GM11168 (cell line): ENCODE data around the gene PEX5L.

Experiments used
- in situ Hi-C: fragments of 300-500 bp; cut with MboI; formaldehyde crosslinking; loops from one replicate; pipeline ENCODE4 v1.12.0; 2022; ENCODE audit warnings: low sequenced_read_pairs; ENCODE audit not compliant: unreplicated experiment

PEX5L gene

GRCh38 chr3:179860275-179861107, 176.2 kb downstream of the PEX5L start:
- in situ Hi-C loops, result no loop called here

DNA sequence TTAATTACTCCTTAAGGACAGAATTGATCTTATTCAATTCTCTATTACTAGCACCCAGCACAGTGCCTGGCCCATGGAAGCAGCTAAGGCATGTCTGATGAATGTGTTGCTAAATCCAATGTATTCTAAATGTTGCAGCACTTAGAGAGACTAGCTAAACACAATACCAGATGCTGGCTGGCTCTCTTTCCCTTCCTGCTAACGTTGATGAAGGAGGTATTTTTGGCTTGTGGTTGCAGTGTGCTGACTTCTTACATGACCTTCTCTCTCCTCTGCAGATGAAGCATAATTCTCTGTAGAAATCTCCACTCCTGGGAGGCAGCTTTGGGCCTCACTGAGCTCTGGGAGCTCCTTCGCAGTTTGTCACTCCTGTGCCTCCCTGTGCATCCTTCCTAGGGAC, 183.6 kb downstream of the PEX5L start:
- in situ Hi-C loops, result no loop called here

- in situ Hi-C loops, result no loop called here
Measured at GRCh38 chr3:179852142-179852905, 184.4 kb downstream of the PEX5L start.

- in situ Hi-C loops, result no loop called here
Measured at GRCh38 chr3:179848711-179849110, 188.0 kb downstream of the PEX5L start.

GRCh38 chr3:179842061-179842460, 194.7 kb downstream of the PEX5L start:
- in situ Hi-C loops, result no loop called here

DNA sequence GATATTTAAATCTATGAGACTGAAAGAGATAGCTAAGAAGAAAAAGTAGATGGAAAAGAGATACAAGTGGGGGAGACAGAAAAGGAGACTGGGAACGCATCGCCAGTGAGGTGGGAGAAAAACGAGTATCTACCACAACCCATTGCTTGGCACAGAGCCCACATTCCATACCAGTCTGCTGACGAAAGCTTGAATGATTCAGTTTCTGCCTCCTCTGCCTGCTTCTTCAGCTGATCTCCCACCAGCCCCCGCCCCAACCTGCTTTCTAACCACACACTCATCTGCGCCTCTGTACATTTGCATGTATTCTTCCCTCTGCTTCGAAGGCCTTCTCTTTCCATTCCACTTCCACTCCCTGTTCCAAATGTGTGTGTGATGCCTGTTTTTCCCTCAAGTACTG, 195.8 kb downstream of the PEX5L start:
- in situ Hi-C loops, result no loop called here

DNA sequence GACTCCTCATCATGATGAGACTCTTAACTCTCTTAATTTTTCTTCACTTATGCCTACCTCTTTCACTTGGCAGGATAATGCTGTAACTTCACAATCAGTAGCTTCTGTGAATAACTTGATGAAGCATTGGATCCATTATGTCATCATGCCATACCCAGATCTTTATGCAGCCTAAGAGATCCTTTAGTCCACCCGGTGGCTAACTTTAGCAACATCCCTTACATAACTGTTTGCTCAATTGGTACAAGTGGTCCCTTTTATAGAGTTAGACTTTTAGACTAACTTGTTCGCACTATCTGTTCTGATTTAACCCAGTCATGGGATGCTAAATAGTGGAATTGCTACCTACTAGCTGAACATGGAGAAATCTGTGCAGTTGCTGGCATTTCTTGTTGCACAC, 199.4 kb downstream of the PEX5L start:
- in situ Hi-C loops, result no loop called here

- in situ Hi-C loops, result no loop called here
Measured at GRCh38 chr3:179833294-179833693, 203.4 kb downstream of the PEX5L start.

DNA sequence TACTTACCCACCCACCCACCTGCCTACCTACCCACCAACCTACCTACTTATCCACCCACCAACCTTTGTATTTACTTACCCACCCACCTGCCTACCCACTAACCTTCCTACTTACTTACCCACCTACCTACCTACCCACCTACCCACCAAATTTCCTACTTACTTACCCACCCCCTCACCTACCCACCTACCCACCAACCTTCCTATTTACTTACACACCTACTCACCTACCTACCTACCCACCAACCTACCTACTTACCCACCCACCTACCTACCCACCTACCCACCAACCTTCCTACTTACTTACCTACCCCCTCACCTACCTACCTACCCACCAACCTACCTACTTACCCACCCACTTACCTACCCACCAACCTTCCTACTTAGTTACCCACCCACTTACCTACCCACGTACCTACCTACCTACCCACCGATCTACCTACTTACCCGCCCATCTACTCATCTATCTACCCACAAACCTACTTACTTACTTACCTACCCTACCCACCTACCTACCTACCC, 204.3 kb downstream of the PEX5L start:
- in situ Hi-C loops, result no loop called here

DNA sequence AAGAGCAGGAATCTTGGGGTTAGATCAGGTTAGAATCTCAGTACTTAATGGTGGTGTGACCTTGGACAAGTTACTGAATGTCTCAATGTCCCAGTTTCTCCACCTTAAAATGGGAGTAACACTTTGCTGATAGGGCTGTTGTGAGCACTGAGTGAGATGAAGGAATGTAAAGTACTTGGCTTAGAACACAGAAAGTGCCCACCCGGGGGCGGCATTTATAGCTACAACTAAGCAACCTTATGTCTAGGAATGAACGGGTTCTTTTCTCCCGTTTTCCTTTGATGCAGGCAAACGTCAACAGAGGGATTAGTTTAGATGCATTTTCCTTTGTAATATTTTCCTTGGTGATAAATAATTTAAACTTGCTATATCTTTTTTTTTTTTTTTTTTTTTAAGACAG, 207.3 kb downstream of the PEX5L start:
- in situ Hi-C loops, result no loop called here

GRCh38 chr3:179828738-179829137, 208.0 kb downstream of the PEX5L start:
- in situ Hi-C loops, result no loop called here

- in situ Hi-C loops, result no loop called here
Measured at GRCh38 chr3:179826247-179826637, 210.5 kb downstream of the PEX5L start.

- in situ Hi-C loops, result no loop called here
Measured at GRCh38 chr3:179825527-179826246, 211.1 kb downstream of the PEX5L start.

DNA sequence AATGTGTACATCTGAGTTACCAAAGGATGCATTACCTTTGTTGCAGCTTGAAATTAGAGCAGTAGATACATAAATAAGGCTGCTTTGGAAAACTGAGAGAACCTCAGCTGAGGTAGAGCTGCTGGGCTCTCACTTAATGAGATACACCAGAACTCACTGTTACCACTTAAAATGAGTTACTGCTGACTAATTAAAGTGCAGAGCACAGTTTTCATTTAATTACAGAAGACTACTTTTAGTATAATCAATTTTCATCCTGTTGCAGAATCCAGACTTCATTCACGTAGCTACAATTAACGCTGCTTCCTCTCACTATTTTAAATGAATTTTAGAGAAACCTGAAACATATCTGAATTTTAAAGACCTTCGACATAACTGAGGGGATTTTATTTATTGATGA, 214.4 kb downstream of the PEX5L start:
- in situ Hi-C loops, result no loop called here

DNA sequence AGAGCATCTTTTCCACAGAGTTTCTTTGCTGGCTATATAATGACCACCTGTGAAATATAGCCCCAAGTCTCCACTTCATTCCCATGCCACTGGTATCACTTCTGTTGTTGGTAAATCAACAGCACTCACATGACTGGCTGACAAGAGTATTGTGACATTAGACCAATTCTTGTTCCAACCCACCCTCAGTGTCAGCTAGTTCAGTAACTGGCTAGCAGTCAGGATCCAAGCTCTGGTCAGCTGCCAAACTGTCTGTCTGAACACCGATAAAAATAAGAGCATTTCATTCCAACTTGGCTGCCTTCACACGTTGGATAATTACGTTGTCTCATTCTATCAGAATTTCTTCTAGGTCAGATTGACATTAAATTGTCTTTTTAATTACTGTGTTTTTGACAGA, 217.4 kb downstream of the PEX5L start:
- in situ Hi-C loops, result no loop called here

DNA sequence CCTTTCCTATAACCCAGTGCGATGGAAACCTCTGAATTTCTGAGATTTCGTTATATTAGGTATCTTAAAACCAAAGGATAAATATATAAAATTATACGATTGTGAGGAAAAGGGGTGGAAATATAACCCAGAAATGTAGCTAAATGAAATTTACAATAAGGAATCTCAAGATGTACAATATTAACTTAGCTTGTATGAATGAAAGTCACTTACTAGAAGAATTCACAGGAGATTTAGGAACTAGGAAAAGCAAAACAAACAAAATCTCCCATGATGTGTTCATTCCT, 224.7 kb downstream of the PEX5L start:
- in situ Hi-C loops, result no loop called here

DNA sequence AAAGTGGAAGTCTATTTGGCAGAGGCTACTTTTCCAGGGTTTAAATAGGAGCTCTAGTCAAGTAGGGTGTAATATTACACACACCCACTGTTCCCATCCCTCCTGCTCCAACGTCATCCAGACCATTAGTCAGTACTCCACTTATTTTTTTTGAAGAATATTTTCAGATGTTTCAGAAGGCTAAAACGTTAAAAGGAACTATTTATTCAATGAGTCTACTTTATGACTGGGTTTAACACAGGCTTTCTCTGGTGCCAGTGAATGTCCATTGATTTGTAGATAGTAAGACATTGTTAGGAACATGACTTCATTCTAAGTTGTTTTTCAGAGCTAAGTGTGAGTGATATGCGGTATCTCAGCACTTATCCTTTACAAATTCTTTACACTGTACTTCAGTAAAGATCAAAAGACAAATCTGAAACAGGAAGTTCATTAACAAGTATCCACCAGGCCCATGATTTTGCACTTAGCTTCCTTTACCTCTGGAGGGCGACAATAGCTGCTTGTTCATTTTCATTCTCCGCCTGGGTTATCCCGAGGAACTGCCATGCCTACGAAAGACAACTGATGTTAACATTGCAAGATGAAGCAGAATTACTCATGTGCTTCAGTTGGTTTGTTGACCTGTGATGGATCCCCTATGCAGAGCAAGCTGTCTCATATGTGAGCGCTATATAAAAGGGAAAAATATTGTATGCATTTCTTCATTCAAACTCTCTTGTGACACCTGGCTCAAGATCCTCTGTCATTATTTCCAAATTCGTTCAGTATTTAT, 225.2 kb downstream of the PEX5L start:
- in situ Hi-C loops, result no loop called here

DNA sequence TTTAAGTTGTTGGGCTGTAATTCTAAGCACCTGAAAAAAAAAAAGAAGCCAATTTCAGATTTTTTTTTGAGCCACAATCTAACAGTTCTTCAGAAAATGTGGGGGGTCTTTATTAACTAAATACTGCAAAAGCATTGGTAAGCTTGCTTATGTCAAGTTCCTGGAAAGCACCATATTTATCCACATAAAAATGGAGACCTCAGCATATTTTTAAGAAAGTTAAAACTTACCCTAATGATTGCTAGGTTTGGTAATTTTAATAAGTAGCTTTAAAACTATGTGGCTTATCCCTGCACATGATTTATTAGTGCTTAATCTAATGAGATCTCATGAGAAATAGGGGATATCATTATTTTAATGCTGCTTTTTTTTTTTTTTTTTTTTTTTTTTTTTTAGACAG, 227.1 kb downstream of the PEX5L start:
- in situ Hi-C loops, result no loop called here

DNA sequence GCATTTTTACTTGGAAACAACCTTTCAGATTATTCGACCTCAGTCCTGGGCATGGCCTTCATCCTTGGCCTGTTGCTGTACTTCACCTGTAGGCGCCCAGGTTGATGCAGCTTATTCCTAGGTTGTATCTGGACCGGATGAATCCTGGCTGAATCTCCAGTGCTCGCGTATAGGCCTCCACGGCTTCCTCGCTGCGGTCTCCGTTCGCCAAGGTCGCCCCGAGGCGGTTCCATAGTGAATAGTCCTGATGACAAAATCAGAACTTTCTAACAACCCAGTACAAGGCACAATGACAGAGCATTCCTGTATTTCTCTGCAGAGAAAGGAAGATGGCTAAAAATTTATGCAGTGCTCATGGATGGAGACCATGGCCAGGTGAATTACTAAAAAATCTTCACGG, 229.1 kb downstream of the PEX5L start:
- in situ Hi-C loops, result no loop called here

DNA sequence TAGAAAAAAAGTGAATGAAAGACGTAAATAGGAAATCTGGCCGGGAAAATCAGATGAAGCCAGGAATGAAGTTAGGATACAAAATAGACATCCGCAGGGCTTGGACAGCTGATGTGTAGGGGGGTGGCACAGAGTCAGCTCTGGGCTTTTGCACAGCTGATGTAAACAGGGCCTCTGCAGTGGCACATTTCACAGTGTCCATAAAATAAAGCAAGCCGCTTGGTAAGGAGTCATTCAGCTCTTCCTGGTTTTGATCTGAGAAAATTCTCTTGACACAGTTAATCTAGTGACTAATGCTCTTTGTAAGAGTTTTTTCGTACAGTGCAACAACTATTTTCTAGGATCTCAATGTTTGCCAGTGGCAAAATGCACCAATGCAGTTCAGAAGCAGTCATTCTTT, 230.6 kb downstream of the PEX5L start:
- in situ Hi-C loops, result no loop called here
